Smooth muscle cell of the brain vasculature (primary cell): ENCODE results near the gene DPYSL4.

Experiments used
- DNase-seq: peaks from one replicate; pipeline ENCODE4 v3.0.0-alpha.2; 2012; ENCODE audit warnings: low read depth, low spot score

DPYSL4 gene

GRCh38 chr10:132241086-132241485 is 54.3 kb downstream of the DPYSL4 start:
- DNase-seq = no peak

GRCh38 chr10:132241496-132241895 is 54.7 kb downstream of the DPYSL4 start:
- DNase-seq = no peak

- no peak for DNase-seq
Observed at GRCh38 chr10:132242103-132242840, 55.5 kb downstream of the DPYSL4 start.

- DNase-seq = no peak
Observed at GRCh38 chr10:132243141-132243540, 56.4 kb downstream of the DPYSL4 start.

- no peak for DNase-seq
Observed at GRCh38 chr10:132243626-132244025, 56.9 kb downstream of the DPYSL4 start.

- DNase-seq = no peak
Observed at GRCh38 chr10:132245056-132245455, 58.3 kb downstream of the DPYSL4 start.

- no peak for DNase-seq
Observed at GRCh38 chr10:132246296-132246695, 59.5 kb downstream of the DPYSL4 start.

GRCh38 chr10:132247943-132248342 is 61.2 kb downstream of the DPYSL4 start:
- no peak for DNase-seq

GRCh38 chr10:132248455-132249225 is 61.9 kb downstream of the DPYSL4 start:
- DNase-seq = no peak

GRCh38 chr10:132249226-132249724 is 62.5 kb downstream of the DPYSL4 start:
- DNase-seq = no peak

GRCh38 chr10:132249824-132250375 is 63.2 kb downstream of the DPYSL4 start:
- DNase-seq = no peak

GRCh38 chr10:132250481-132251475 is 64.0 kb downstream of the DPYSL4 start:
- DNase-seq = no peak

GRCh38 chr10:132251928-132252327 is 65.2 kb downstream of the DPYSL4 start:
- DNase-seq = no peak

GRCh38 chr10:132252412-132252811 is 65.7 kb downstream of the DPYSL4 start:
- no peak for DNase-seq

GRCh38 chr10:132253092-132253687 is 66.4 kb downstream of the DPYSL4 start:
- DNase-seq = no peak

- DNase-seq = no peak
Observed at GRCh38 chr10:132254841-132255240, 68.1 kb downstream of the DPYSL4 start.
